HT1080 (cell line): ENCODE results near the gene LOXL3. TPM values are rescaled to one million over a fixed set of nuclear protein-coding genes. Genes with fewer than 3 reads are reported as not detected.

Experiments
- DNase-seq: peaks from one replicate; pipeline ENCODE4 v3.0.0-alpha.2; 2015; ENCODE audit warnings: low read depth
- total RNA-seq: library from RNA; depleted of rRNA; stranded (reverse); fragments of >200 nt; shearing (Covaris generic); gene quantifications from 2 replicates; pipeline ENCODE4 v1.2.3, GENCODE V29; 2014

LOXL3 gene
- total RNA-seq, 1 experiment from 2014 or later = 49.8 TPM

- peak; percentile 99 for DNase-seq
Observed at GRCh38 chr2:74529357-74530238, 24.1 kb downstream of the LOXL3 start, which contains the start of the genes AUP1 and HTRA2. Gene AUP1, minus strand, starts transcription at chr2:74529706. Its CDS starts 77 bp downstream, at chr2:74529629. Gene HTRA2, plus strand, starts transcription at chr2:74529933. Its CDS starts 74 bp downstream, at chr2:74530007.

GRCh38 chr2:74528600-74529356, 25.0 kb downstream of the LOXL3 start:
- DNase-seq = peak; percentile 15

- DNase-seq = no peak
Observed at GRCh38 chr2:74527741-74528140, 26.0 kb downstream of the LOXL3 start.

GRCh38 chr2:74526649-74527230, 27.0 kb downstream of the LOXL3 start:
- no peak for DNase-seq

GRCh38 chr2:74525717-74526648, 27.8 kb downstream of the LOXL3 start, which contains the start of gene DQX1:
Gene DQX1, minus strand, starts transcription at chr2:74526231. Its CDS starts 502 bp downstream, at chr2:74525729.
- peak; percentile 54 for DNase-seq

- no peak for DNase-seq
Observed at GRCh38 chr2:74524955-74525716, 28.6 kb downstream of the LOXL3 start.

GRCh38 chr2:74524005-74524404, 29.7 kb downstream of the LOXL3 start:
- no peak for DNase-seq

- DNase-seq = no peak
Observed at GRCh38 chr2:74522516-74522915, 31.2 kb downstream of the LOXL3 start.

GRCh38 chr2:74516650-74517049, 37.1 kb downstream of the LOXL3 start:
- DNase-seq = no peak

GRCh38 chr2:74515981-74516633, 37.6 kb downstream of the LOXL3 start:
- no peak for DNase-seq

- no peak for DNase-seq
Observed at GRCh38 chr2:74515271-74515980, 38.3 kb downstream of the LOXL3 start.

GRCh38 chr2:74514368-74515270, 39.1 kb downstream of the LOXL3 start, which contains the start of gene TLX2:
Gene TLX2, plus strand, starts transcription at chr2:74514450. Its CDS starts 357 bp downstream, at chr2:74514807.
- no peak for DNase-seq

GRCh38 chr2:74513605-74514367, 40.0 kb downstream of the LOXL3 start:
- no peak for DNase-seq

GRCh38 chr2:74512744-74513604, 40.8 kb downstream of the LOXL3 start:
- no peak for DNase-seq

- peak; percentile 36 for DNase-seq
Observed at GRCh38 chr2:74511104-74511989, 42.4 kb downstream of the LOXL3 start.
